Measurements from ENCODE around the gene PIWIL1.

DNA sequence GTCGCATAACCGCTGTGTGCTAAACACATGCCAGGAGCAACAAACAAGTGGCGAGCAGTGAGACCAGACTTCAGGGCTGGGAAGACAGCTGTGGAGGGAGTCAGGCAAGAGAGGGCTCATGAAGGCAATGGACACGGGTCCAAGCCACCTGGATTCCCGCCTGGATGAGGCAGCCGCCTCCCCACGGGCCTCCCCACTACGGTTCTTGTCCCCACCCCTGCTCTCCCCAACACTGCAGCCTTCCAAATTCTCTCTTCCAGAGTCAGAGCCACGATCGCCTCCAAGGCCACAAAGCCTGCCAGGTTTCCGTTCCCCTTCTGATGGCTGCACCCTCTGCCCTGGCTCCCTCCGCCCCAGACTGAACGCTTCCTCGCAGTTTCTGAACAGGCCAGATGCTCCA is 36.1 kb upstream of the PIWIL1 start:
- TF ChIP-seq, protein P1, sequence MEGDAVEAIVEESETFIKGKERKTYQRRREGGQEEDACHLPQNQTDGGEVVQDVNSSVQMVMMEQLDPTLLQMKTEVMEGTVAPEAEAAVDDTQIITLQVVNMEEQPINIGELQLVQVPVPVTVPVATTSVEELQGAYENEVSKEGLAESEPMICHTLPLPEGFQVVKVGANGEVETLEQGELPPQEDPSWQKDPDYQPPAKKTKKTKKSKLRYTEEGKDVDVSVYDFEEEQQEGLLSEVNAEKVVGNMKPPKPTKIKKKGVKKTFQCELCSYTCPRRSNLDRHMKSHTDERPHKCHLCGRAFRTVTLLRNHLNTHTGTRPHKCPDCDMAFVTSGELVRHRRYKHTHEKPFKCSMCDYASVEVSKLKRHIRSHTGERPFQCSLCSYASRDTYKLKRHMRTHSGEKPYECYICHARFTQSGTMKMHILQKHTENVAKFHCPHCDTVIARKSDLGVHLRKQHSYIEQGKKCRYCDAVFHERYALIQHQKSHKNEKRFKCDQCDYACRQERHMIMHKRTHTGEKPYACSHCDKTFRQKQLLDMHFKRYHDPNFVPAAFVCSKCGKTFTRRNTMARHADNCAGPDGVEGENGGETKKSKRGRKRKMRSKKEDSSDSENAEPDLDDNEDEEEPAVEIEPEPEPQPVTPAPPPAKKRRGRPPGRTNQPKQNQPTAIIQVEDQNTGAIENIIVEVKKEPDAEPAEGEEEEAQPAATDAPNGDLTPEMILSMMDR (IDR thresholded peaks at IDR 0.05; ENCODE audit: insufficient read depth, low read length, poor library complexity, severe bottlenecking) = no peak
- no peak for TF ChIP-seq EZH2phosphoT487 (conservative IDR thresholded peaks at IDR 0.05; ENCODE audit: low read length)

All from SU-DHL-6 (cell line).